NCI-H2029 treated with DMSO at 0.1 percent for 48 hours (cell line): ENCODE results near the gene ARHGAP45.

Experiments
- DNase-seq: peaks from one replicate; lab custom pipeline; 2025; lab: John Stamatoyannopoulos, UW

ARHGAP45 gene

DNA sequence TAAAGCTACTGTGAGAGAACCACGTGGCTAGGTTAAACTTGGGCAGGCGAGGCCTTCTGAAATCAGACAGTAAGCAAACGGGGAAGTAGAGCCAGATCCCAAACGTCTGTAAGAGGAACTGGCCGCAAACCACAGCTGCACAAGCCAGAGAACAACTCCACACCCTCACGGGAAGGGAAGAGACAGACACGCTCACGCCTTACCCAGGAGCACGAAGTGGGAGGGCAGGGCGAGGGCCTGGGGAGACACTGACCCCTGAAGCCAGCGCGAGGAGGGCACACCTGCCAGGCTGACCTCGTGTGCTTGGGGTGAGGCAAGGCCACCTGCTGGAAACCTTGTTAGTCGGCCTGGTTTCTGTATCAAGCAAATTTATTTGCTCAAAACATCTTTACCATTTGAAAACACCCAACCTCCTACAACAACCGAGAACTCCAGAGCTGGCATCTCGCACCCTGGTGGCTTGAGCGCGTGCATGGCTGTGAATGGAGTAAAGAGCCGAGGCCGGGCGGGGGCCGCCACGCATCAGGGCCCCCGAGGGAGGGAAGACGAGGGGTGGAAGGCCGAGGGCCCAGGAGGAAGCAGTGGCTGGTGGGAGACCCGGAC lies 20.9 kb downstream of the ARHGAP45 start:
- DNase-seq = no peak

DNA sequence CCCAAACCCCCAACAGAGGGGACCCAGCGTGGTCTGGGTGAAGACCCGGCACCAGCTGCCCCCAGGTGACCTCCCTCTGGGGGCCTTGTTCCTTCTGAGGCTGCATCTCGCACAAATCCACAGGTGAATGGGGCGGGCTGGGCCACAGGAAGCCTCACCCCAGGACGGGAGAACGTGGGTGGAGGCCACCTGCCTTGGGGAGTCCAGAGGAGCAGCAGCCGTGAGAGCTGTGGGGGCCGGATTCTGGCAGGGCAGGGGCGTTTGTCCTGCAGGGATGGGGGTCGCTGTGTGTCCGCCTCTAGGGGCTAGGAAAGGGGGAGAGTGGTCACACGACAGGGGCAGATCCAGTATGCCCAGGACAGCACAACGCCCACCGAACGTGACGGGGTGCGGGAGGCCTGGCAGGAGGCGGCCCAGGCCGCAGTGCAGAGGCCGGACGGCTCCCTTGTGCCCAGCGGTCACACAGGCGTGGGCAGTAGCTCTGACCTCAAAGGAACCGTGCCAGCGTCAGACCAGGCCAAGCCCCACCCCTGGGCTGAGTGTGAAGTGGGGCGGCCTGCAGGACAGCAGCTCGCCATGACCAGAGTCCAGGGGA lies 21.5 kb downstream of the ARHGAP45 start:
- DNase-seq = no peak

DNA sequence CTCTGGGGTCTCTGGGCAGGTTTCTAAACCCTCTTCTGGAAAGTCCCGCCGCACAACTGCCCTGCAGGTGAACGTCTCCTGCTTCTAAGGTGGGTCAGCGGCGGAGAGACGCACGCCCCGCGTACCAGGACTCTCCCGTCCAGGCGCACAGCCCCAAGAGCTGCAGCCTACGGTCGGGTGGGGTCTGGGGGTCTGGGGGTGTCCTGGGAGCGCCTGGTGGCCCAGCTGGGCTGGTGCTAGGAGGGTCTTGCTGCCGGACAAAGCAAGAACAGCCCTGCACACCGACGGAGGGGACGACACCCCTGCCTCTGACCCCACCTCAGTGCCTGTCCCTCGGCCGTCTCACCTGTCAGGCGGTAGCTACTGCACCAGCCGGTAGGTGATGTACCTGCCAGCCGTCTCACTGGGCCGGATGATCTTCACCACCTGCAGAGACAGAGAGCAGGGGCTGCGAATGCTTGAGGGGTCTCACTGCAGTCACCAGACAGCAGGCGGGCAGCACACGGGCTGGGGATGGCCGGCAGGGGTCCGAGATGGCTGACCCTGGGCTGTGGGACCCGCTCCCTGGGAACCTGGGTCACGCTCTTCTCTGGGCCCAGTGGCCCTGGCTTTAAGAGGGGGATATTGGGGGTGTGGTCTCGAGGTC lies 22.3 kb downstream of the ARHGAP45 start:
- no peak for DNase-seq

DNA sequence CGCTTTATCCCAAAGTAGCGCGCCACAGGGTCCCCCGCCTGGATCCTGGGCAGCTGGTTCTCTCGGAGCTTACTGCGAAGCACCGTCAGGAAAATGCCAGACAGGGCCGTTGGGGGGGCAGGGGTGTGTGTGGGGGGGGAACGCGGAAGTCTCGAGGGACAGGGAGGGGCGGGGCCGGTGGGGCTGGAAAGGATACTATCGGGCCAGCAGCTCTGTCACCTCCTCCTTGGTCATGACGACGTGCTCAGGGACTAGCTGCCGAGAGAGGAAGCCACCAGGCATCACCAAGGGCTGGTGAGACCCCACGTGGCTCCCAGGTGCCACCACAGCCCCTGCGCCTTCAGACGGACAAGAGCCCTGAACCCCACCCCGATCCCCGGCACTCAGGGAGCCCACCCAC lies 22.9 kb downstream of the ARHGAP45 start:
- DNase-seq = no peak

DNA sequence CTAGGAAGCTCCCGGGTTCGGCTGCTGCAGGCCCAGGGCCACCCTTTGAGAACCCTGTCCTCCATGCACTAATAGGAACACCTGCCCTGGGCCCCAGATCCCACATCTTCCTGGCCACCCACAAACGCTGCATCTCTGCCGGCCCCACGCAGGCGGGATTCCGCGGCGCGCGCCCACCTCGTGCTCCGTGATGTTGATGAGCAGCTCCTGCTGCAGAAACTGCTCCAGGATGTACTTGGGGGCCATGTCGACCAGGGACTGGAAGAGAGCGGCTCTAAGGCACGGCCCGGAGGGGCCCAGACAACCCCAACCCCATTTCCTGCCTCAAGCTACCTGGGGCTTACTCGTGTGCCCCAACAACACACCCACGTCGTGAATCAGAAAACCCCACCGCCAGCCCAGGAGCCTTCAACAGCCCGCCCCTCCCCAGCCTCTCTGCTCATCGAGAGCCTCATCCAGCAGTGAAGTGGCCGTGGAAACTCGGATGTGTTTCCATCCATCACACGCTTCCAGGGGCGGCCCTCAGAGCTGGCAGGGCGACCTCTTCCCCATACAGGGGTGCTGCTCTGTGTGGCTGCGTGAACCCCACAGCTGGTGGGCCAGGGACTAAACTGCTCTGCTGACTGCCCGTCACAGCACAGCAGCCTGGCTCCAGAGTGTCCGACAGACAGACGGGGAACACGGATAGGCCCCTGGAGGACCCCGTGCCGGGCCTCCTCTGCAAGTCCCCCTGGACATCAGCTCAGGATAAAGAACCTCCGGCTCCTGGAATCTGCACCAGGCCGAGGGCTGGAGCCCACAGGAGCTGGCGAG lies 24.0 kb downstream of the ARHGAP45 start:
- no peak for DNase-seq

DNA sequence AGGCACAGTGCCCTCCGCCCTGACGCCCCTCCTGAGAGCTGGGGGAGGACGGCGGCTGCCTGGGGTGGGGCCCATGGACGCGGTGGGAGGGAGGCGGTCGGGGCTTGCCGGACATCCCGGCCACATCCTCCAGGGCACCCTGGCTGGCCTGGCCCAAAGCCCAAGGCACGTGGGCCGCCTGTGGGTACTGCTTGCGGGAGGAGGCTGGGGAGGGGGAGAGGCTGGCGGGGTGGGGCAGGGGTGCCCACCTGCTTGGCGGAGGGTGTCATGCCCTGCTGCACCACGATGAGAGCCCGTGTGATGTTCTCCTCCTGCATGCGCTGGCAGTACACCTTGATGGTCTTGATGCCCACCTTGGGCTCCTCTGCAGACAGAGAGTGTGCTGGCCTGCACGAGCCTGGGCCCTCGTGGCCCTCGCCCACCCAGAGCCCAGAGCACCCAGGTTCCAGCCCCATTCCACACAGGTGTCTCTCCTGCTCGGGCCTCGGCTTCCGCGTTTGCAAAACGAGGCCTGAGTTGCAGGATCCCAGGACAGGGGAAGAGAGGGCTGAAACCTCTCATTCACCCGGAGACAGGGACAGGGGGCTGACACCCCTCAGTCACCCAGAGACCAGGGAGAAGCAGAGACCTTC lies 24.7 kb downstream of the ARHGAP45 start:
- no peak for DNase-seq

DNA sequence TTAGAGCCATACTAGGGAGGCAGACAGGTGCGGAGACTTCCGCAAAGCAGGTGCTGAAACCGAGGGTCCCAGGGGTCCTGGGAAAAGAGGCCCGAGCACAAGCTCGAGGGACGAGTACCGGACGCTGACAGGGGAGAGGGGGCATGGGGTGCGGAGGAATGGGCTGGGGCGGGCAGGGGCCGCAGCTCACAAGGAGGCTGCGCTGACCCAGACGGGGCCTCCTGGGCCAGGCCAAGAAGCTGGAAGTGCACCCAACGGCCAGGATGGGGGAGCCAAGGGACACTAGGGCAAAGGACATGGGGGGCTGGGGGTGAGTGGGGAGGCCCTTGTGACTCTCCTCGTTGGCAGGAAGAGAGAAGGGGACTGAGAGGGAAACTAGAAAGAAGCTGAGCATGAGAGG lies 26.4 kb downstream of the ARHGAP45 start:
- DNase-seq = no peak

DNA sequence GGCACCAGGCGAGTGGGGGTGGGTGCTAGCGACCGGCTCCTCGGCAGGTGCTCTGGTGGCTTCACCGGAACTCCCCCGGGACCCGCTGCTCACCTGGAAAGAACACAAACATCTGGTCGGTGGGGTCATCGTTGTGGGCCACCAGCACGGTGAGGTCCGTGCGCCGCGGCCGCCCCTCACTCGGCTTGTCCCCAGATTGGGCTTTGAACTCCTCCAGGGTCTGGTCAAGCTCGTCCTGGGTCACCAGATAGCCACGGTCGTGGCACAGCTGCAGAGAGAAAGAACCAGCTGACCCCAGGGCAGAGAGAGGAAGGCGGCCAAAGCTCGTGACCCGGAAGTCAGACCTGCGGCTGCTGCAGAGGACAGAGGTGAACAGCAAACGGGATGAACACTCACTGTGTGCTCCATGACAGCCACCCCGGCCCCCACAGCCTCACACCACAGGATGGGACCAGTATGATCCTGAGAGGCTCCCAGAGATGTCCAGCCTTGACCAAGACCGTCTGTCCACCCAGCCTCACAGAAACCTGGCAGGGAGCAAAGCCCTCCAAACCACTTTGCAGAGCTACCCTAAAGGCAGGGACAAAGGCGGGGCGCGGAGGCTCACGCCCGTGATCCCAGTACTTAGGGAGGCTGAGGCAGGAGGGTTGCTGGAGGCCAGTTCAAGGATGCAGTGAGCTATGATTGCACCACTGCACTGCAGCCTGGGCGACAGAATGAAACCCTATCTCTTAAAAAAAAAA lies 27.0 kb downstream of the ARHGAP45 start:
- no peak for DNase-seq

DNA sequence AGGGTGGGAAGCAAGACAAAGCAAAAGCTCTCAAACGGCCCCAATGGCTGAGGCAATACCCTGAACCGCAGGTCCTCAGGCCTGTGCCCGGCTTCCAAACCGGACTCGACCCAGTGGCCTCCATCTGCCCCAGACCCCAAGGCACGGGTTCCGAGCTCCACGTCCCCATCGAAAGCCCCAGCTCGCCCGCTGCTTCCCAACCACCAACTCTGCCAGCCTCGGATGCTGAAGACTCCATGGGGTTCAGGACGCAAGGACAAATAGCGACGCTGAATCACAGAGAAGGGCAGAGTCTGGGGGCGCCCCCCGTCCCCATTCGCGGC lies 27.6 kb downstream of the ARHGAP45 start:
- no peak for DNase-seq

DNA sequence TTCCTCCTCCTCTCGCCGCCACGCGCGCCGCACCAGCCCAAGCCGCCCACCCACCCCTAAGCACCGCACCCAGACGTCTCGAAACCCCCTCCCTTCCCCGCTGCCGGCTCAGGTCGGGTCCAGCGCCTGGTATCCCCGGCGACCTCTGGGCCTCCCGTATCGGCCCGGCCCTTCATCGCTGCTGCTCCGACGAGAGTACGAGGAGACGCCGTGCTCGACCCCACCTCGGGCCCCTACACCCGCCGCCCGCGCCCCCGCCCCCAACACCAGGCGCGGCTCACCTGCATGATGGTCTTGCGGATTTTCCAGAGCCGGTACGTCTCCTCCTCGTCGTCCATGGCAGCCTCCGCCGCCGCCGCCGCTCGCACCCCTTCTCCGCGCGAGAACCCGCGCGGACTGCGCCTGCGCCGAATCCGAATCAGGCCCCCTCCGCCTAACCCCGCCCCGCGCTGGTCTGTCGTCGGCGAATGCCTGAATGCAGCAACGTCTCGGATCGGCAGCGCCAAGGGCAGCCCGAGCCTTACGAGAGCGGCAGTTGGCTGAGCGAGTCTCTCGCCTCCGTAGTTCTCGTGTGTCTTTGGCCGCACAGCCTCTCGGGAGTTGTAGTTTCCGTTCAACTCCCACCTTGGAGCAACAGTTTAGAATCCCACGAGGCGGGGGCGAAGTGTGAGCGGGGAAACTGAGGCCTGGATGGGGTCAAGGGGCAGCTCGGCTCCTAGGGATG lies 28.2 kb downstream of the ARHGAP45 start, which contains the start of gene POLR2E:
Gene POLR2E (minus strand): TSS at position 398 of the 724 bp plus-strand sequence. CDS start 60 bp downstream, at position 338.
- DNase-seq = peak; percentile 91

DNA sequence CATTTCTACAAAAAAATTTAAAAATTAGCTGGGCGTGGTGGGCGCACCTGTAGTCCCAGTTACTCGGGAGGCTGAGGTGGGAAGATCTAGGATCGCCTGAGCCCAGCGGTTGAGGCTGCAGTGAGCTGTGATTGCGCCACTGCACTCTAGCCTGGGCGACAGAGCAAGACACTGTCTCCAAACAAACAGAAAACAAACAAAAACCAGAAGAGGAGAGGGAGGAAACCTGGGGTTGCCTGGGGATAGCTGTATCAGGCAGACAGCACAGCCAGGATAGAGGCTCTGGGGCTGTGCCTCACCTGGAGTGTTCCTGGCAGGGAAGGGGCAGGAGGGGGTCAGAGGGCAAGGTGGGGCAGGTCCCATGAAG lies 30.8 kb downstream of the ARHGAP45 start:
- DNase-seq = peak; percentile 53

DNA sequence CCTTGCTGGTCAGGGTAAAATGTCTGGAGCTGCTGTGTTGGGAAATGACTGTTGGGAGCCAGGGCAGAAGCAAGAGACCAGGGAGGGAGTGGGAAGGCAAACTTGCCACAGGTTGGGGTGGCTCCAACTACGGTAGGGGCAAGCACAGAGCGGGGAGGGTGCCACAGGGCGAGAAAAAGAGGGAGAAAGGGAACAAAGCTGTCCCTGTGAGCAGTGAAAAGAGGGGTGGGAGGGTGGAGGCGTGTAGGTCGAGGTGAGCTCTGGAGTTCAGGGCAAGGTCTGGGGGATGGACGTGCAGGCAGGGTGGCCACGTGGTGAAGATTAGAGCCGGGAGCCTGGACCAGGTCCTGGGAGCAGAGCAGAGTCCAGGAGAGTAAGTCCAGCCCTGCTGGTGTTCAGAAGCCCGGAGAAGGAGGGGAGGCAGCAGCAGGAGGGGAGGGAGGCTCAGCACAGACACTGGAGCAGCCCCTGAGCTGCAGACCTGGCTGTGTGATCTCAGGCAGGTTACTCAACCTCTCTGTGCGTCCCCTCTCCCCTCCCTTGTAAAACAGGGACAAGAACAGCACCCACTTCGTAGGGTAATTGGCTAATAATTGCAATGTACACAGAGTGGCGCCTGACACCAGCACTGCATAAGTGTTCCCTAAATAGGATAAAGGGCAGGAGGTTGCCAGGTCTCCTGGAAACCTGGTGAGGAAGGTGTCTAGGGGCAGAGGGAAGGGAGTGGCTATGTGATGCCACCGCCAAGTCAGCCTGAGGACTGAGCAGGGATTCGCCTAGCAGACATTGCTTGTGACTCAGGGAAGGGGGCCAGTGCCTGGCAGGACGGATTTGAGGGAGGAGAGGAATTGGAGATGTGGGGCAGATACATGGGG lies 31.4 kb downstream of the ARHGAP45 start:
- DNase-seq = peak; percentile 70

DNA sequence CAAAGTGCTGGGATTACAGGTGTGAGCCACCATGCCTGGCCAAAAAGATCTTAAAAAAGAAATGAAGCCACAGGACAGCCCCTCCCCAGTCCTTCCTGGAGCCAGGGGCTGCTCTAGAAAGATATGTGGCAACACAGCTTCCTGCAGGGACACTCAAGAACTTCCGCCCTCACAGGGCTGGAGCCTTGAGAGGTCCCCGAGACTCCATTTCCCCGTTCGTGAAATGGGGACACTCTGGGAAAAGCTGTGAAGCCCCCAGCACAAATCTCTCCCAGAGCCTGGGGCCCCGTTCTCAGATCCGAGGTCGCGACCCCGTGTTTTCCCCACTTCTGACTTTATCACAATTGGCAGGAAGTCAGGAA lies 34.4 kb downstream of the ARHGAP45 start:
- DNase-seq = no peak

DNA sequence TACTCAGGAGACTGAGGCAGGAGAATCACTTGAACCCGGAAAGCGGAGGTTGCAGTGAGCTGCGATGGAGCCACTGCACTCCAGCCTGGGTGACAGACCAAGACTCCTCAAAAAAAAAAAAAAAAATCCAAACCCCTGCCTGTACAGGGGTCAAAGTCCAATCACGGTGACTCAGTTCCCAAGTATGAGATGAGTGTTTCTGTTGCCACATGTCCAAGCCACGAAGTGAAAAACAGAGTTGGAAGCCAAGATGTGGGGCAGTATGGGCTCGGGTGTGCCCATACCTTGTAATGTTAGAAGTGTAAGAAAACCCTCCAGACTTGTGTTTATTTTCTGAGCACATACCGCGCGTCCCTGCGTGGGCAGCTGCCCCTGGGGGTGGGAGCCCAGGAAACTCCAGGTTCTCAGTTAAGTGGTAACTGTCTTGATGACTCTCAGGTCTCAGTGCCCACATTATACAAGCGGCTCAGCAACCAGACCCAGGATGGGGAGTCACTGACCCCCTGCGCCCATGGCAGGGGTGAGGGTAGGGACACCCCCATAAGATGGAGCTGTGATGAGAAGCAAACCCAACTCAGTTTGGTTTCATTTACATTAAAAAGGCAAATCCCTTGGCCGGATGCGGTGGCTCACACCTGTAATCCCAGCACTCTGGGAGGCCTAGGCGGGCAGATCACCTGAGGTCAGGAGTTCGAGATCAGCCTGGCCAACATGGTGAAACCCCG lies 35.6 kb downstream of the ARHGAP45 start:
- no peak for DNase-seq

DNA sequence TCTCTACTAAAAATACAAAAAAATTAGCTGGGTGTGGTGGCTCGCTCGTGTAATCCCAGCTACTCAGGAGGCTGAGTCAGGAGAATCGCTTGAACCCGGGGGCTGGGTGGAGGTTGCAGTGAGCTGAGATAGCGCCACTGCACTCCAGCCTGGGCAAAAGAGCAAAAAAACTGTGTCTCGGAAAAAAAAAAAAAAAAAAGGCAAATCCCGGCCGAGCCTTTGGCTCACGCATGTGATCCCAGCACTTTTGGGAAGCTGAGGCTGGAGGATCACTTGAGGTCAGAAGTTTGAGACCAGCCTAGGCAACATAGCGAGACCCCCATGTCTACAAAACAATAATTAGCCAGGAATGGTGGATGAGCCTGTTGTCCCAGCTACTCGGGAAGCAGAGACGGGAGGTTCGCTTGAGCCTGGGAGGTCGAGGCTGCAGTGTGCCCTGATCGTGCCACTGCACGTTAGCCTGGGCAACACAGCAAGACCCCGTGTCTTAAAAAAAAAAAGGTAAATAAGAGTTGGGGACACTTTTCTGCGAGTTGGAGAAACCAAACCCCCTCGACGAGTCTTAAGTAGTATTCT lies 36.3 kb downstream of the ARHGAP45 start:
- DNase-seq = no peak

DNA sequence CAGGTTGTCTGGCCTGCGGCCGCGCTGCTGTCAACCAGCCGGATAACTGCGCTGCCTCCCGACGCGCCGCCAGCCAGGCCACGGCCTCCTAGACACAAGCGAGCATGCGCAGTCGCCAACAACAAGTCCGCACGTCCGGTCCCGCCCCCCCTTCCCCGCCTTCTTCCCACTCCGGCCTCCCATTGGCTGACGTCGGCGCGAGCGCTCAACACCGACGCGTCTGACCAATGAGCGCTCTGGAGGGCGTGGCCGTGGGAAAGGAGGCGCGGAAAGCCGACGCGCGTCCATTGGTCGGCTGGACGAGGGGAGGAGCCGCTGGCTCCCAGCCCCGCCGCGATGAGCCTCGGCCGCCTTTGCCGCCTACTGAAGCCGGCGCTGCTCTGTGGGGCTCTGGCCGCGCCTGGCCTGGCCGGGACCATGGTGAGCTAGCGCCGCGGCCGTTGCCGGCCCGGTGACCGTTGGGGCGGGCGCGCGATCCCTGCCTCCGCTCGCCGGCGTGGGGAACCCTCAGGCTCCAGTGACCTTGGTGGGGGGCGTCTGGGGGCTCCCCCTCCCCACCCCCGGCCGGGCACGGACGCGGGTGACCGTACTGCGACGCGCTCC lies 36.8 kb downstream of the ARHGAP45 start, which contains the start of gene GPX4:
Gene GPX4 (plus strand): TSS at position 287 of the 603 bp plus-strand sequence. CDS start 50 bp downstream, at position 337.
- DNase-seq = peak; percentile 92

DNA sequence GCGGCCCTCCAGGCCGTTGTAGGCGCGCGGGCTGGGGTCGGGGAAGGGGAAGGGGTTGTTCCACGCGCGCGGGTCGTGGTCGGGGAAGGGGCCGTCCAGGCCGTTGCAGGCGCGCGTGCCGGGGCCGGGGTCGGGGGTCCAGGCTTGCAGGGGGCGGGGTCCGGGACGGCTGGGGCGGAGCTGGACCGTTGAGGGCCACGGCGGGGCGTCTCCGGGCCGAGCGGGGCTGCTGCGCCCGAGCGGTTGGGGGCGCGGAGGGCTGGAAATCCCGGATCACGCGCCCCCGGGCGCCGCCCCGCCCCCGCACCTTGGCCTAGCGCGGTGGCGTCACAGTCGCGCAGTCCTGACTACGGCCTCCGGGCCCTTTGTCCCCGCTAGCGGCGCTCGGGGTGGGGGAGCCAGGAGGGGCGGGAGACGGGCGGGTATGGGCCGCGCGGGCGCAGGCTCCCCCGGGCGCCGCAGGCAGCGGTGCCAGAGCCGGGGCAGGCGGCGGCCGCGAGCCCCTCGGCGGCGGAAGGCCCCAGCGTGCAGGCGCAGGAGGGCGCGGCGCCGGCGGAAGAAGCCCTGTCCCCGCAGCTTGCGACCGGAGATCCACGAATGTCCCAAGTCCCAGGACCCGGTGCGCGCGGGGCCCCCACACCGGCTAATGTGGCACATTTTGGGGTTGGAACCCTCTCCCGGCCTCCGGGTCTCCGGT lies 37.5 kb downstream of the ARHGAP45 start:
- no peak for DNase-seq
